SJSA1 (cell line): ENCODE data around the gene ASCL3. TPM values are rescaled to one million over a fixed set of nuclear protein-coding genes. Genes with fewer than 3 reads are reported as not detected.
A peak's percentile ranks its signal among the peaks of the same experiment; 100 is the strongest.

Experiments used
- DNase-seq, 2 experiments: peaks; one replicate each; pipeline ENCODE4 v3.0.0-alpha.2; 2015 to 2020; ENCODE audit warnings: low spot score in 2 of 2, low read depth in 1 of 2
- H3K27ac ChIP-seq: fragments of 250-450 bp; sonication (Bioruptor Pico); 2 replicates; pipeline ENCODE4 v1.5.1; 2020; ENCODE audit warnings: mild to moderate bottlenecking, moderate library complexity
- H3K27me3 ChIP-seq: fragments of 250-450 bp; sonication (Bioruptor Pico); replicated peaks from 2 replicates; pipeline ENCODE4 v1.5.1; 2020; ENCODE audit warnings: mild to moderate bottlenecking, moderate library complexity
- H3K36me3 ChIP-seq: fragments of 250-450 bp; sonication (Bioruptor Pico); 2 replicates; pipeline ENCODE4 v1.5.1; 2020; ENCODE audit warnings: mild to moderate bottlenecking
- H3K4me1 ChIP-seq: fragments of 250-450 bp; sonication (Bioruptor Pico); replicated peaks from 2 replicates; pipeline ENCODE4 v1.6.1; 2021; ENCODE audit warnings: mild to moderate bottlenecking
- H3K4me3 ChIP-seq: fragments of 250-450 bp; sonication (Bioruptor Pico); 2 replicates; pipeline ENCODE4 v1.5.1; 2020; ENCODE audit warnings: mild to moderate bottlenecking
- H3K9me3 ChIP-seq: fragments of 250-450 bp; sonication (Bioruptor Pico); replicated peaks from 2 replicates; pipeline ENCODE4 v1.5.1; 2020; ENCODE audit warnings: mild to moderate bottlenecking
- total RNA-seq: library from RNA; depleted of rRNA; stranded (reverse); fragments of >200 nt; shearing (Covaris generic); gene quantifications from 2 replicates; pipeline ENCODE4 v1.2.3, GENCODE V29; 2014

ASCL3 gene
- total RNA-seq, 1 experiment from 2014 or later, result not detected

DNA sequence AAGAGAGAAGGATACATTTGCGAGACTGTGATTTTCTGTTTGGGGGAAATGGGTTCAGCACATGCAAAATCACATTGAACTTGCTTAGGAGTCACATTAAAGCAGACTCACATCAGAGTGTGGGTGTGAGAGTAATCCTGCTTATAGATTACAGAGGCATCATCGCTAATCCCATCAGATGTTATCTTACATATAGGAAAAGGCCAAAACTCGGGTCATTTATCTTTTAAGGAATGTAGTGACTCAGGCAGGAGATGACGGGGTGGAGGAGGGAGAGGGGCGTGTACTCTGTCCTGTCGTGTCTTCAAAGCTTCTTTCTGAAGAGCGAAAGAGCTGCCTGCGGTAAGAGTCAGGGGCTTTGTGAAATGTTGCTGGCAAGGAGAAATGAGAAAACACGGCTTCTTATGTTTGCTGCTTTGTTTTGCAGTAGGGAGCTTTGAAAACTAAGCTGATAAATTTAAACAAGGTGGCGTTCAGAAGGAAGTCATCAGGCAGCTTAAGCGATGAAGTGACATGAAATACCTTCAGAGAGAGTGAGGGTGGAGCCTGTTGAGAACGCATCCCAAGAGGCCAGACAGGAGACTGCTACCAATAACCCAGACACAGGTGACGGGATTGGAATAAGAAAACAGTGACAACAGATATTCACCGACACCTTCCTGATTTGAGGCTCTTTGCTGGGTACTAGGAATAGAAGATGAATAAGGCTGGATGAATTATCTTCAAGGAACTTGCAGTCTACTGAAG, 7.9 kb downstream of the ASCL3 start:
- H3K4me1 ChIP-seq, result peaks cover 9% of the 10 kb centered on the region; the same call in 1 of the 2 replicates
- no peaks in the 10 kb centered on the region for H3K36me3 ChIP-seq
- H3K27me3 ChIP-seq, result no peaks in the 10 kb centered on the region
- H3K27ac ChIP-seq, result peak overlapping the region; percentile 28; the same call in 1 of the 2 replicates
- peak; percentile 33 to 52 for DNase-seq
- H3K4me3 ChIP-seq, result no peak overlapping the region
- H3K9me3 ChIP-seq, result no peaks in the 10 kb centered on the region

DNA sequence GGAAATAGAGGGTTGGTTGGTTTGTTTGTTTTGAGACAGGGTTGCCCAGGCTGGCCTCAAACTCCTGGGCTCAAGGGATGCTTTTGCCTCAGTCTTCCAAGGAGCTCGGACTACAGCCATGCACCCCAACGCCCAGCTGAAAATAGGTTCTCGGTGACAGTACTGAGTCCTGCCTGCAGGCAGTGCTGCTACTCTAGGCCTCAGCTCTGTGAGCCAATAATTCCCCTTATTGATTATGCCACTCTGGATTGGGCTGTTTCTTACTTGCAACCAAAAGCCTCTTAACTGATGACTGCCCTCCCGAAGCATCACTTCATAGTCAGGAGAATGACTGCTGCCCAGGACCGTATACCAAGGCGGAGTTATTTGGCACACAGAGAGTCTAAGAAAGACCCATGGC, 8.9 kb downstream of the ASCL3 start:
- H3K4me1 ChIP-seq, result peaks cover 9% of the 10 kb centered on the region; the same call in 1 of the 2 replicates
- no peak overlapping the region for H3K27ac ChIP-seq
- no peaks in the 10 kb centered on the region for H3K27me3 ChIP-seq
- no peak overlapping the region for H3K4me3 ChIP-seq
- H3K36me3 ChIP-seq, result no peaks in the 10 kb centered on the region
- no peaks in the 10 kb centered on the region for H3K9me3 ChIP-seq
- DNase-seq, result no peak

DNA sequence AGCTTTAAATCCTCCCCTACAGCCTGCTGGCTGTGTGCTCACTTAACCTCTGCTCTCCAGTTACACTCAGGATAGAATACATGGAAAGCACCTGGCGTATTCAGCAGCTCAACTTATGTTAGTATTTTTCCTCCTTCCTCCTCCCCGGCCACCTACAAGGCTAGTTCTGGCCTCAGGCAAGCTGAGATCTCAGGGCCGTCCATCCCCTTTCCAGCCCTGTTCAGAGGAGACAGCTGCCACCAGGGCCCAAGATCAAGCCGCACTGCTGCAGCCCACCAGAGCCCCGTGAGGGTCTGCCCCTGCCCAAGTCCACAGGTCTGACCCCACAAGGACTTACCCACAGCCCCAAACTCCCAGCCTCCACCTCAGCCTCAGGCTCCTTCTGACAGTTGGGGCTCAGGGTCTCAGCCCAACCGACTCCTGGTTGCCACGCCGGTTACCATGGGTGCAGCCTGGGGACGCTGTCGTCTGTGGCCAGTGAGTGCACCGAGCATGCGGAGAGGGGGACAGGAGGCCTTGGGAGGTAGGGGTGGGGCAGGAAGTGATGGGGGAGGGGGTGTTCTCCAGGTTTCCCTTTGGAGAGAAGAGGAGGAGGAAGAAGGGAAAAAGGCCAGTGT, 10.1 kb downstream of the ASCL3 start, which contains the start of gene C11orf16:
C11orf16 (minus strand) TSS at position 384 of the 617 bp plus-strand sequence. CDS start 639 bp downstream, outside the sequence.
- Histone ChIP-seq H3K27me3 (no peaks in the 10 kb centered on the region), H3K4me3 (no peak within 1 kb of the TSS), H3K4me1 (peaks cover 9% of the 10 kb centered on the region; the same call in 1 of the 2 replicates), H3K36me3 (no peaks in the 10 kb centered on the region), H3K9me3 (no peaks in the 10 kb centered on the region), H3K27ac (no peak within 1 kb of the TSS)
- DNase-seq, result no peak

DNA sequence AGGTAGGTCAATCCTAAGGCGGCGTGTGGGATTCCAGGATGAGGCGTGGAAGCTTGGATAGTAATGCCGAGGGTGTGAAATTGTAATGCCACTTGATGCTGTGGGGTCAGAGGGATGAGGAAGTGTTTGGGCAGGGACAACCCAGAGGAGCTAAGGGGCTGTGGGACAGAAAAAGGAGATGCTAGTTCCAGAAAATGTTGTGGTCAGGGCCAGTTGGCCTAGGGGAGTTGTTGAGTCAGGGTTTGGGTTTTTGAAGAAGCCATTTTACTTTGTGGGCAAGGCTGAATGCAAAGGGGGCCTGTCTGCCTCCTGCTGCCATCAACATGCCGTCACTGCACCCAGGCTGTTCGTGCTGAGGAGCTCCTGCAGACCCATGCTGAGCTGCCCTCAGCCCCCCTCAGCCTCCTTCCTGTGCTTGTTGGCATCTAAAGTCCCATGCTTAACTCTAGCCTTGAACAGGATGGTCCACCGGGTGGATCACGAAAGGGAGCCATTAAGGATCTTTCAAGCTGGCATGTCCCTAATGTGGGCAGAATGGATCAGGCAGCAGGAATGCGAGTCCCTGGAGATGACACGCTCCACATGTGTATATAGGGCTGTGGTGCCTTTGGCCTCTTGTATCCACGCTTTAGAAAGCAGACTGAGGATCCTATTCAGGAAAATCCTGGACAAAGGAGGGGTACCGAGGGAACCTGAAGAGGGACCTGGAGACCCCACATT, 12.2 kb downstream of the ASCL3 start:
- H3K4me1 ChIP-seq, result peaks cover 9% of the 10 kb centered on the region; the same call in 1 of the 2 replicates
- no peak overlapping the region for H3K4me3 ChIP-seq
- H3K27me3 ChIP-seq, result no peaks in the 10 kb centered on the region
- H3K36me3 ChIP-seq, result no peaks in the 10 kb centered on the region
- H3K27ac ChIP-seq, result no peak overlapping the region
- no peak for DNase-seq
- H3K9me3 ChIP-seq, result no peaks in the 10 kb centered on the region

DNA sequence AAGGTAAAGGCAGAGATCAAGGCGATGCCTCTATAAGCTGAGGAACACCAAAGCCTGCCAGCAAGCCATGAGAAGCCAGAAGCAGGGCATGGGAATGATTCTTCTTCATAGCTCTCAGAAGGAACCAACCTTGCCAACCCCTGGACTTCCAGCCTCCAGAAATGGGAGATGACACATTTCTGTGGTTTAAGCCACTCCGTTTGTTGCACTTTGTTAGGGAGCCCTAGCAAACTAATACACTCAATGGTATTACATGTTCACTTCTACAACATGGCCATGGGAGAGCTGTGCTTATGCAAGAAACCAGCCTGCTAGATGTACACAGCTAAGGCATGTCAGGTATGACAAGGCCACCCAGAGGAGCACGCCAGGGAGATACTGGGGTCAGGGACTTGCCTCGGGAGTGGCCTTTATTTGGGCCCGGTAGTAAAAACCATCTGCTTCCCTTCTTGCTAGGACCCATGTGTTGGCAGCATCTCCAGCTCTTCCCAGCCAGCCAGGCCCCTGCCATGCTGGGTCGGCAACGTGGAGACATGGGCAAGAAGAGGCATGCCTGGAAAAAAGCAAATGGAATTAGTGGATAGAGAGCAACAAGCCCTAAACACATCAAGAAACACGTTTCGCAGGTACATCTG, 13.7 kb downstream of the ASCL3 start:
- Histone ChIP-seq H3K4me1 (no peaks in the 10 kb centered on the region), H3K36me3 (no peaks in the 10 kb centered on the region), H3K4me3 (no peak overlapping the region), H3K9me3 (no peaks in the 10 kb centered on the region), H3K27me3 (no peaks in the 10 kb centered on the region), H3K27ac (no peak overlapping the region)
- DNase-seq, result no peak

DNA sequence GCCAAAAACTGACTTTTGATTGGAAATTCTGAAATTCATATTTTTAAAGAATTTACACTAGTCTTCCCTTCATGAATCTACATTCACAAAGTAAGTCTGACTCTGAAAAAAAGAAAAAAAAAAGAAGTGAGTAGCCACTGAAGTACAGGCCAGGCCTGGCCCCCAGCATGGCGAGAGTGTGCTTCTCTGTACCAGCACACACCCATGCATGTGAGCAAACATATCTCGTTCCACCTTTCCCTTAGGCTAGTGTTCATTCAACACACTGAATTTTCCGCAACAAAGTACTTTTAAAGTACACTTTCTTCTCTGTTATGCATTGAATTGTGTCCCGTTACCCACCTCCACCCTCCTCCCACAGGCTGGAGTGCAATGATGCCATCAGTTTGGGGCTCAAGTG, 14.6 kb downstream of the ASCL3 start:
- Histone ChIP-seq H3K9me3 (no peaks in the 10 kb centered on the region), H3K4me1 (no peaks in the 10 kb centered on the region), H3K4me3 (no peak overlapping the region), H3K27me3 (no peaks in the 10 kb centered on the region), H3K36me3 (no peaks in the 10 kb centered on the region), H3K27ac (no peak overlapping the region)
- DNase-seq, result no peak

DNA sequence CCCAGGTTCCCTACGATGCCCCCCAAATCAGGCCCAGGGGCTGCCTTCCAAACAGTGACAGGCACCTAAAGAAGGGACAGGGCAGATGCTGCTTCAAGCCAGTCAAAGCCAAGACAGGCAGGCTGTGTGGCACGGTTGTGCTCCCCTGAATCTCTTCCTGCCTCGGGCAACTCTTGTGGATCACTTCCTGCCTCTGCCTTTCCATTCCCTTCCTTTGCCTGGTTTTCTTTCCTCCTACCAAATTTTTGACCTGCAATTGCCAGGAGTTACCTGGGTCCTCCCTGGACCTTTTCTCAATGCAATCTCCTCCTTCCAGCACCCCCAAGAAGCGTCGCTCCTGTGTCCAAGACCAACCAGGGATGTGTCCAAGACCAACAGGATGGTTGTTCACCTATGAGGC, 15.6 kb downstream of the ASCL3 start:
- Histone ChIP-seq H3K27ac (no peak overlapping the region), H3K4me1 (no peaks in the 10 kb centered on the region), H3K27me3 (no peaks in the 10 kb centered on the region), H3K36me3 (no peaks in the 10 kb centered on the region), H3K4me3 (no peak overlapping the region), H3K9me3 (no peaks in the 10 kb centered on the region)
- no peak for DNase-seq

DNA sequence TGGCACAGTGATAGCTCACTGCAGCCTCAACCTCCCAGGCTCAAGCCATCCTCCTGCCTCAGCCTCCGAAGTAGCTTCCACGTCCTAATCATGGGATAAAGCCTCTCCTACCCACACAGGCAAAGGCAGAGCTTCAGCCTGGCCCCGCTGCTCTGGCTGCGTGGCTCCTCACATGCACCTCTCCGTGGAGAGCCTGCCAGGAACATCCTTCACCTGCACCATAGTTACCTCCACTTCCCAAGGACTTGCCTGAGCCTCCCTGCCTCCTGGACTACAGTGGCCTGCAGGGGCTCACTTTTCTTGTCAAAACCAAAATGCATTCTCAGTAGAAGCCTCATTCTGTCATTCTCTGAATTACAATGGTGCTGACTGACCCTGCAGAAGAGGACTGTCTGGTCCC, 16.6 kb downstream of the ASCL3 start:
- DNase-seq, result no peak
- Histone ChIP-seq H3K27me3 (no peaks in the 10 kb centered on the region), H3K9me3 (no peaks in the 10 kb centered on the region), H3K4me1 (no peaks in the 10 kb centered on the region), H3K4me3 (no peak overlapping the region), H3K36me3 (no peaks in the 10 kb centered on the region), H3K27ac (no peak overlapping the region)

DNA sequence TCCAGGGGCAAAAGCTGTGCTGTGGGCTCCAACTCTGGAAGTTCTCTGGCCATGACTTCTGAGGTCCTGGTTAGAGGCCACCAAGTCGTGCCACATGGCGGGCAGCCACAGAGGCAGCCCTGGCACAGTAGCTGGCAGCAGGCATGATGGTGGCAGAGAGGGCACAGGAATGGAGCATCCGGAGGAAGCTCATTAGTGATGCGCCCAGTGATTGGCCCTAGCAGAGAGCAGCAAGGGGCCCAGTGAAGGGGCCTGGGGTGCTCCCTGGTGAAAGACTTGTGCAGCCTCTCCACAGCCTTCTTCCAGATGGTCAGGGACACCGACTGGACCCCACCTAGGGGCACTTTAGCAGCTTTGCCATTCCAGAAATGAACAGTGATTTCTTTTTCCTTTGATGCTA, 17.1 kb downstream of the ASCL3 start:
- no peaks in the 10 kb centered on the region for H3K4me1 ChIP-seq
- H3K4me3 ChIP-seq, result no peak overlapping the region
- no peaks in the 10 kb centered on the region for H3K27me3 ChIP-seq
- H3K9me3 ChIP-seq, result no peaks in the 10 kb centered on the region
- H3K27ac ChIP-seq, result no peak overlapping the region
- no peak for DNase-seq
- no peaks in the 10 kb centered on the region for H3K36me3 ChIP-seq

DNA sequence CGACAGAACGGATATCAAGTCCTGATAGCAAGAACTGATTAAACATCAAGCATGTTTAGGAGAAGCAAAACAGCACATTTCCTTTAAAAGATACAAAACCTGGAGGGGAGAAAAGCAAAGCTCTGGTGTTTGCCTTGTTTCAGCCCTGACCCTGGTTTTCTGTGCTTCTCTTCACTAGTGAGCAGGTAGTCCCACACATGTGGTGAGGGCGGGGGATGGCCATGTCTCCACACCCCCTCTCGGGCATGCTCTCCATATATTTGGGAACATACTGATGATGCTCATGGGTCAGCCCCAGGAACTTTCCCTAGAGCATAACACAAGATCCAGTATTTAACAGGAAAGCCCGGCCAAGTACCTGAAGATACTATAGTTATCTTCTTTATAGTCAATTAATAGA, 20.1 kb downstream of the ASCL3 start:
- Histone ChIP-seq H3K4me3 (no peak overlapping the region), H3K27ac (no peak overlapping the region), H3K4me1 (peaks cover 5% of the 10 kb centered on the region), H3K36me3 (peaks cover 16% of the 10 kb centered on the region), H3K9me3 (no peaks in the 10 kb centered on the region), H3K27me3 (no peaks in the 10 kb centered on the region)
- DNase-seq, result no peak

DNA sequence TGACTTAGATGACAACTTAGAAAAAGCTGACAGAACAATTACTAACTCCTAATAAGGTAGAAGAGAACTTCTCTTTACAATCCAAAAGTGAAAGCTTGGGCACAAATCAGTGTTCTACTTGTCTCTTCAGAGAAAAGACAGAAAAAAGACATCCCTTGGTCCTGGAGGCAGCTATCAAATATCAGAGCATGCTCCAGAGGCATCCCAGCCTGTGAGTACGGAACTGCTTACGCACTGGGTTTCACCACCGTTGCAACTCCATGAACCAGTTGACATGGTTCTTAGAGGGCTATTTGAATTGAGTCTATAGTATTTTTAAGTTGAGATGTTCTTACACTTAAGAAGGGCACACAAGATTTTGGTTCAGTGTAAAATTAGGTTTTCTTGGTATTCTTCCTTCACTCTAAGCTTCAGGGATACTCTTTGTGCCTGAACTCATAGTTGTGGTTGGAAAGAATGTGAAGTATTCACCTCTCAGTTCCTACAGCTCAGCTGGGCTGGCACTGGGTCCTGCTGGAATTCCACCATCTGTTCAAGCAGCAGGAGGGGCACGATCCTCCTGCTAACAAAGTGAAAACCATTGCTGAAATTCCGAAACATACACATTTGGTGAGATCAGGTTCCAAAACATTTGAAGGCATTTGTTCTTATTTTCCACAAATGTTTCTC, 25.5 kb downstream of the ASCL3 start:
- H3K4me3 ChIP-seq, result no peak overlapping the region
- H3K27ac ChIP-seq, result peak overlapping the region; percentile 37
- peaks cover 26% of the 10 kb centered on the region for H3K36me3 ChIP-seq
- no peaks in the 10 kb centered on the region for H3K27me3 ChIP-seq
- DNase-seq, result peak; percentile 53 to 68
- H3K4me1 ChIP-seq, result peaks cover 24% of the 10 kb centered on the region
- no peaks in the 10 kb centered on the region for H3K9me3 ChIP-seq

DNA sequence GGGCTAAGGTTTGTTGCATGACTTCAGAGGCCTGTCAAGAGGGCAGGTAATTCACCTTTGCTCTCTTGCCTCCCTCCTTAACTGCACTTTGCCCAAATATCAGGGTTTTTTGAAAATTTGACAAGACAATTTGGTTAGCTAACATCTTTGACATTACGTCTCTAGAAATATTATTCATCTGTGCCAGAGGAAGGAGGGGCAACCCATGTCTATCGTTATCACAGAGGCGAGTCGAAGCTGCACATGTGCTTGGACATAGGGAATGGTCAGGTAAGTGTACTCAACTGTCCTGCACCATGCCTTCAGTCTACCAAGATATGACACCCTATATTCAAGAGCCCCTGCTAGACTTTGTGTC, 28.2 kb downstream of the ASCL3 start:
- Histone ChIP-seq H3K9me3 (no peaks in the 10 kb centered on the region), H3K4me3 (no peak overlapping the region), H3K27ac (no peak overlapping the region), H3K27me3 (no peaks in the 10 kb centered on the region), H3K36me3 (peaks cover 30% of the 10 kb centered on the region), H3K4me1 (peaks cover 24% of the 10 kb centered on the region)
- no peak for DNase-seq

DNA sequence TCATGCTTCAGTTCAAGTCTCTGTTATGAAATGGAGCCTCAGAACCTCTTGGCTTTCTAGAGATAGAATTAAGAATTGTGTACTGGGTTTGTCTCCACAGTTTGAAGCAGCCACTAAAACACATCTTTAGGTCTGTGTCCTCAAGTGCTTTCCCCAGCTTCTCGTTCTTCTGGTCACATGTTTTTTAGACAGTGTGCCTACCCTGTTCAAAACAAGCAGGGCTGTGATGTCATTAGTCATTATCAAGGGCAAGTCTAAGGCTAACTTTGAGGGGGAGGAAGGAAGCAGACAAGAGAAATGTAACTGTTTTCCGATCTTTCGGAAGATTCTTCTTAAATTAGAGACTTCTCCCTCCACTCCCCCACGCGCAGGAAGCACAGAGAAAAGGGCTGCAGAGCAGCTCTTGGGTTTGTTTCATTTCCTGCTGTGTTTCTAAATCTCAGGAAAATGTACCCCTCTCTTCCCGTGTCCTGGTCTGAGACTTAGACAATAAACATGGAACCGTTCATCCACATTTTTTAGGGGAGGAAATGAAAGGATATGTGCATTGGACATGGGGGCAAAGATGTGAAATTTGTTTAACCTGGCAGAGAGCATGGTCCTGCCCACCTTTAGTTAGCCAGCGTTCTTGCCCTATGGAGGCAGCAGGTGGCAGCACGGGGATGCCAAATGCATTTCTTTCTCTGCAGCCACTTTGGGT, 28.7 kb downstream of the ASCL3 start:
- Histone ChIP-seq H3K27ac (no peak overlapping the region), H3K36me3 (peaks cover 27% of the 10 kb centered on the region), H3K4me1 (peaks cover 24% of the 10 kb centered on the region), H3K4me3 (no peak overlapping the region), H3K9me3 (no peaks in the 10 kb centered on the region), H3K27me3 (no peaks in the 10 kb centered on the region)
- no peak for DNase-seq
